Transverse colon (tissue), 4 donors: ENCODE data around the gene FANCL. TPM values are rescaled to one million over a fixed set of nuclear protein-coding genes. Genes with fewer than 3 reads are reported as not detected.
"Not testable (repeated sequence)": the region's sequence is repeated elsewhere in the genome, so short reads cannot be mapped to it uniquely, and the experiment has no call there.

Experiments used
- DNase-seq: peaks from one replicate; pipeline ENCODE4 v3.0.0-alpha.2; 2019
- H3K27ac ChIP-seq, 4 donors: fragments of 200-600 bp; sonication (generic); 2 replicates each; pipeline ENCODE4 v1.5.1; 2016 to 2018; ENCODE audit warnings: inconsistent platforms in 4 of 4
- H3K27me3 ChIP-seq: fragments of 200-600 bp; sonication (generic); 2 replicates; pipeline ENCODE4 v1.5.1; 2017; ENCODE audit warnings: inconsistent platforms
- H3K36me3 ChIP-seq, 4 donors: fragments of 200-600 bp; sonication (generic); 2 replicates each; pipeline ENCODE4 v1.5.1; 2017 to 2019; ENCODE audit warnings: inconsistent platforms in 4 of 4
- H3K4me1 ChIP-seq, 4 donors: fragments of 200-600 bp; sonication (generic); 2 replicates each; pipeline ENCODE4 v1.5.1; 2017 to 2020; ENCODE audit warnings: inconsistent platforms in 4 of 4
- H3K4me3 ChIP-seq, 4 donors: fragments of 200-600 bp; sonication (generic); 1 replicate in 1 of 4; 2 replicates in 3 of 4; pipeline versions ENCODE4 v1.5.1 to v1.6.1; 2017 to 2019; ENCODE audit warnings: inconsistent platforms in 4 of 4
- H3K9me3 ChIP-seq, 2 donors: fragments of 200-600 bp; sonication (generic); 2 replicates each; pipeline ENCODE4 v1.5.1; 2017 to 2019; ENCODE audit warnings: inconsistent platforms in 2 of 2
- EP300 ChIP-seq: sonication (generic); formaldehyde crosslinking; IDR thresholded peaks from one replicate; pipeline ENCODE4 v1.6.1; 2017; ENCODE audit warnings: antibody characterized with exemption, low read depth
- POLR2A ChIP-seq: fragments of 450-650 bp; IDR thresholded peaks from one replicate; pipeline ENCODE4 v1.6.1; 2016; ENCODE audit warnings: antibody characterized with exemption, mild to moderate bottlenecking, moderate library complexity
- POLR2AphosphoS5 ChIP-seq, 3 donors: sonication (generic); formaldehyde crosslinking; IDR thresholded peaks; one replicate each; pipeline ENCODE4 v1.6.1; 2016; ENCODE audit warnings: antibody characterized with exemption in 3 of 3
- WGBS, 2 donors: methylation state at CpG; one replicate each; pipeline ENCODE4 v1.1.5; 2018; ENCODE audit warnings: low coverage in 1 of 2; 5-methylcytosine and 5-hydroxymethylcytosine counted together
- in situ Hi-C, 4 donors: fragments of 200-750 bp; cut with MboI; loops; one replicate each; pipeline versions ENCODE4 v1.15.0 to v1.15.1; 2017; ENCODE audit warnings: low sequenced_read_pairs in 3 of 4, low pct_ligation_motif_present in 1 of 4, low pct_unique_long_range_greater_than_20kb in 1 of 4
- intact Hi-C: fragments of 100-400 bp; cut with DNase I; formaldehyde crosslinking; loops from one replicate; pipeline ENCODE4 v1.15.1; 2023; ENCODE audit warnings: low total_unique reads
- total RNA-seq, 4 donors: library from RNA; depleted of rRNA; stranded (reverse); fragments of >200 nt; gene quantifications; one replicate each; pipeline ENCODE4 v1.1.0, GENCODE V29; 2016
- TF ChIP-seq, protein P1 (sequence below), 5 experiments: fragments of 200-600 bp in 3 of 5; fragments of 450-650 bp in 2 of 5; sonication (generic) in 3 of 5; IDR thresholded peaks; 1 replicate in 2 of 5; 2 replicates in 3 of 5; pipeline ENCODE4 v1.5.1; 2016 to 2017; ENCODE audit warnings: antibody characterized with exemption in 5 of 5, inconsistent platforms in 3 of 5, mild to moderate bottlenecking in 2 of 5, moderate library complexity in 1 of 5

Gene FANCL
- total RNA-seq, 4 donors from 2014 or later: 11.2 to 33.4 (median 25.6) TPM

DNA sequence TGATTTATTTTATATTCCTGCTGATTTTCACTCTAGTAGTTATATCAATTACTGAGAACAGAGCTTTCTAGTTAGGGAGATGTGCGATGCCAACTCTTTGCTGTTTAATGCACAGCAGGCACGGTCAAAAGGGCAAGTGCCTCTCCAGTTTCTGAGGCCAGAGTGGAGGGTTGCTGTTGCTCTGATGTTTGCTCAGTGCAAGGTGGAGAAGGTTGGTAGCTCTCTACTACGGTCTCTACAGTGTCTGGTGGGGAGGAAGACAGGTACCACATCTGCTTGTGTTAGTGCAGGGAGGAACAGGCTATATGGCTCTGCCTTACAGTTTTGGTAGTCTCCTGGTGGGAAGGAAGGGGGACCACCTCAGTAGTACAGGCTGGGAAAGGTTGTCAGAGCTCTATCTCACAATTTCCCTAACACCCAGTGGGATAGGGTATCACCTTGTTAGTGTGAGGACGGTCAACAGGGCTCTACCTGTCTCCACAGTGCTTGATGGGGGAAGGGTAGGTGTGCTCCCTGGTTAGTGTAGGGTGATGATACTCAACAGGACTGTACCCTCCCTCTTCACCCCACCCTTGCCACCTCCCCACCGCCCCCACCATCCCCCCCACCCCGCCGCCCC lies 85.9 kb downstream of the FANCL start:
- 95% methylated on average over 5 of the region's 7 CpGs; no CpG with 5 or more reads in 1 of the 2 donors for WGBS, 2 donors
- intact Hi-C loops (no loop called here), in situ Hi-C loops (no loop called here)
- Histone ChIP-seq H3K27ac (no peak overlapping the region), H3K9me3 (no peaks in the 10 kb centered on the region), H3K27me3 (no peaks in the 10 kb centered on the region), H3K4me3 (no peak overlapping the region), H3K4me1 (no peaks in the 10 kb centered on the region), H3K36me3 (peaks cover 0 to 11% (median under 1%) of the 10 kb centered on the region in 4 donors)
- TF ChIP-seq POLR2AphosphoS5 (IDR thresholded peaks at IDR 0.05): no peak
- no peak for TF ChIP-seq EP300
- TF ChIP-seq, protein P1, sequence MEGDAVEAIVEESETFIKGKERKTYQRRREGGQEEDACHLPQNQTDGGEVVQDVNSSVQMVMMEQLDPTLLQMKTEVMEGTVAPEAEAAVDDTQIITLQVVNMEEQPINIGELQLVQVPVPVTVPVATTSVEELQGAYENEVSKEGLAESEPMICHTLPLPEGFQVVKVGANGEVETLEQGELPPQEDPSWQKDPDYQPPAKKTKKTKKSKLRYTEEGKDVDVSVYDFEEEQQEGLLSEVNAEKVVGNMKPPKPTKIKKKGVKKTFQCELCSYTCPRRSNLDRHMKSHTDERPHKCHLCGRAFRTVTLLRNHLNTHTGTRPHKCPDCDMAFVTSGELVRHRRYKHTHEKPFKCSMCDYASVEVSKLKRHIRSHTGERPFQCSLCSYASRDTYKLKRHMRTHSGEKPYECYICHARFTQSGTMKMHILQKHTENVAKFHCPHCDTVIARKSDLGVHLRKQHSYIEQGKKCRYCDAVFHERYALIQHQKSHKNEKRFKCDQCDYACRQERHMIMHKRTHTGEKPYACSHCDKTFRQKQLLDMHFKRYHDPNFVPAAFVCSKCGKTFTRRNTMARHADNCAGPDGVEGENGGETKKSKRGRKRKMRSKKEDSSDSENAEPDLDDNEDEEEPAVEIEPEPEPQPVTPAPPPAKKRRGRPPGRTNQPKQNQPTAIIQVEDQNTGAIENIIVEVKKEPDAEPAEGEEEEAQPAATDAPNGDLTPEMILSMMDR (IDR thresholded peaks at IDR 0.05): no peak
- TF ChIP-seq POLR2A: no peak
- no peak for DNase-seq

DNA sequence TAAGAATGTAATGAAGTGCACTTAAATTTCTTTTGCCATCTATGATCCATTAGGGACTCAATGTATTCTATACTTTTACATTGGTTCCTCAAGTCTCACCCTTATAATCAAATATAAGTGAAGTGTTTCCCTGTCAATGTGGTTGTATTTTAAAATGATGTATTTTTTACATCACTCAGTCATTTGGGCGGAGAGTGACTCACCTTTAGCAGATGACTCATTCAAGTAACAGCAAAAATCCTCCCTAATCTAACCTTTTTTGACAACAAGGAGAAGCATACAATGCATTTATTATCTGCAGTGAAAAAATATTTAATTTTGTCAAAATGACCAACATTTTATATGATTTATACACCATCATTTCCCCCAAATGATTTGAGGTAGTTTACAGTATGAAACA lies 94.4 kb downstream of the FANCL start:
- Histone ChIP-seq H3K27ac (no peak overlapping the region), H3K4me1 (no peaks in the 10 kb centered on the region), H3K9me3 (no peaks in the 10 kb centered on the region), H3K36me3 (peaks cover 0 to 6% (median 0%) of the 10 kb centered on the region in 4 donors), H3K27me3 (no peaks in the 10 kb centered on the region), H3K4me3 (no peak overlapping the region)
- in situ Hi-C loops: no loop called here
- DNase-seq: no peak
- 75 to 91% methylated on average over 1 of the region's 1 CpG for WGBS, 2 donors
- TF ChIP-seq EP300: no peak
- TF ChIP-seq POLR2AphosphoS5 (IDR thresholded peaks at IDR 0.05): no peak
- no peak for TF ChIP-seq POLR2A
- TF ChIP-seq, protein P1 (IDR thresholded peaks at IDR 0.05): no peak
- intact Hi-C loops: no loop called here

DNA sequence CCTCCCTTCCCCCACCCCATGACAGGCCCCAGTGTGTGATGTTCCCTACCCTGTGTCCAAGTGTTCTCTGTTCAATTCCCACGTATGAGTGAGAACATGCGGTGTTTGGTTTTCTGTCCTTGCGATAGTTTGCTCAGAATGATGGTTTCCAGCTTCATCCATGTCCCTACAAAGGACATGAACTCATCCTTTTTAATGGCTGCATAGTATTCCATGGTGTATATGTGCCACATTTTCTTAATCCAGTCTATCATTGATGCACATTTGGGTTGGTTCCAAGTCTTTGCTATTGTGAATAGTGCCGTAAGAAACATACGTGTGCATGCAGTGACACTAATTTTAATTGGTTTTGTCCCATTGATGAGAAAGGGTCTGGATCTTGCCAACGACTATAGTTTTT lies 95.4 kb downstream of the FANCL start:
- in situ Hi-C loops, H3K4me3 ChIP-seq, H3K27ac ChIP-seq, H3K4me1 ChIP-seq, intact Hi-C loops, H3K36me3 ChIP-seq, H3K9me3 ChIP-seq, H3K27me3 ChIP-seq, DNase-seq: not testable (repeated sequence)
- WGBS, 2 donors: 97 to 98% methylated on average over 5 to 6 of the region's 6 CpGs

DNA sequence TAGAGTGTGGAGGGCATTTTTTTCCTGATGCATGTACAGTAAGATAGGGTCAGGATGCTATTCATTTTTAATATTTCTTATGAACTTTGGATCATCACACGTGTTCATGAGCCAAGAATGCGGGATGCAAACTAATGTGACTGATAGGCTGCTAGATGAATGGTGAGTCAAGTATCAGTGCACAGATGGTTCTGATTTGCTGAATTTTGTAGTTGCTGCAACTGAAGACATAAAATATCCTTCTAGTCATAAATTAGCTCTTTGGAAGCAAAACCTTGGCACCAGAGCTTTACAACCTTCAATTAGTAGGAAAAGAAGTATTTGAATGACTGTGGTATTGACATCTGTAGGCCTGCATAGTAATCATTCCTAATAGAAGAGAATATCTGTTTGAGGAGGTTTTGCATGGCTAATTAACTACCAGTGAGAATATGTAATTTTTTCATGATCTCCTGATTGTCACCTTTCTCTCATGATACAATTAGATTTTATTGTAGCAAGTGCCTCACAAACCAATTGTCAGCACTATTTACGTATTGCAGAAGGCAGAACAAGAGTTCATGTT lies 100.5 kb downstream of the FANCL start:
- DNase-seq: no peak
- intact Hi-C loops: no loop called here
- Histone ChIP-seq H3K27ac (no peak overlapping the region), H3K36me3 (no peaks in the 10 kb centered on the region), H3K4me1 (no peaks in the 10 kb centered on the region), H3K4me3 (no peak overlapping the region), H3K27me3 (no peaks in the 10 kb centered on the region), H3K9me3 (no peaks in the 10 kb centered on the region)
- WGBS, 2 donors: 76 to 94% methylated on average over 3 of the region's 3 CpGs
- in situ Hi-C loops: no loop called here
- TF ChIP-seq EP300 (no peak), POLR2AphosphoS5 (IDR thresholded peaks at IDR 0.05) (no peak), POLR2A (no peak)
- TF ChIP-seq, protein P1 (IDR thresholded peaks at IDR 0.05): no peak
